ENCODE measurements around the gene FAM53B. TPM values are rescaled to one million over a fixed set of nuclear protein-coding genes. Genes with fewer than 3 reads are reported as not detected.

The FAM53B gene
- total RNA-seq, 2 donors from 2014 or later = 16.6 to 21.8 TPM

GRCh38 chr10:124705381-124705740, 38.8 kb downstream of the FAM53B start:
- H3K27ac Mint-ChIP-seq = peak overlapping the region; percentile 93 to 94
- DNase-seq (ENCODE audit: low spot score) = no peak
- no peaks in the 10 kb centered on the region for H3K27me3 Mint-ChIP-seq
- H3K36me3 Mint-ChIP-seq = peaks cover 4% of the 10 kb centered on the region
- H3K4me1 Mint-ChIP-seq (ENCODE audit: low read depth in 2 of 2) = peaks cover 86 to 90% of the 10 kb centered on the region in 2 donors
- peak overlapping the region; percentile 37 for H3K4me3 Mint-ChIP-seq
- no peaks in the 10 kb centered on the region for H3K9me3 Mint-ChIP-seq
- ATAC-seq = no peak

DNA sequence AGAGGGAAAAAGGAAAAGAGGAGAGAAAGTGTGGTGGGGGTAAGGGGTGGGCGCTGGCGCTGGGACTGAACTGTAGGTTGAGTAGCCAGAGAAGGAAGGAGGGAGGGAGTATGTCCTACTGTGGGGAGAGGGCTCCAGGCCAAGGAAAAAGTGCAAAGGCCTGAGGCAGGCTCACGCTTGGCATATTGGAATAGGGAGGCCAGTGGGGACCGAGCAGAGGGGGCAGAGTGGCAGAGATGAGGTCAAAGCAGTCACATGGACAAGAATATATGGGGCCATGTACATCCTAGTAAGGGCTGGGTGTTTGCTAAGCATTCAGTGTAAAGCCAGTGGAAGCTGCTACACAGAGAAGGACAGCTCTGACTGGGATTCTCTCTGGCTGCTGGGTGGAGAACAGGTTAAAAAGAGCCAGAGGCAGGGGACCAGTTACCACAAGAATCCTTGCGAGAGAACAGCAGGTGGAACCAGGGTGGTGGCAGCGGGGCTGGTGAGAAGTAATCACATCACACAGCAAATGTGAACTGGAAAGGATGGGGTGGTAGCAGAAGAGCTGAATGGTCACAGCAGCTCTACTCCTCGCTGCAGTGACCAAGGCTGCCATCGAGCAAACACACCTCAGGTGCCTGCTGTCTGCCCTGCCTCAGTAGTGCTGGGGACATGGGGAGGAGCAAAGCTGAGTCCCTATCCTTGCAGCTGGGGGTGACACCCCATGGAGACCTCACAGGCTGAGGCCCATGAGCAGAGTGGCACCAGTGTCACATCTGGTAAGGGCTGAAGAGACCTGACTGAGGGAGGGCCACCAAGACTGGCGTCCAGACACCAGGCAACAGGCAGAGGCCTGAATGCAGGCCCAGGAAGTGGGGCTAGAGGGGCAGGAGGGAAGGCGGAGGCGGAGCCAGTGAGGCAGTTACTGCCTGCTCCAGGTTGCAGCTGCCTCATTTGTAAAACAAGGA, 39.5 kb downstream of the FAM53B start:
- Mint-ChIP-seq H3K4me3 (peak overlapping the region; percentile 37), H3K27me3 (no peaks in the 10 kb centered on the region), H3K27ac (peak overlapping the region; percentile 93 to 94), H3K36me3 (peaks cover 4% of the 10 kb centered on the region), H3K9me3 (no peaks in the 10 kb centered on the region), H3K4me1 (ENCODE audit: low read depth in 2 of 2) (peaks cover 86 to 90% of the 10 kb centered on the region in 2 donors)
- ATAC-seq (peak; percentile 53 to 60), DNase-seq (ENCODE audit: low spot score) (no peak)

GRCh38 chr10:124703778-124704427, 40.3 kb downstream of the FAM53B start:
- Mint-ChIP-seq H3K4me3 (peak overlapping the region; percentile 11), H3K36me3 (peaks cover 4% of the 10 kb centered on the region), H3K27me3 (no peaks in the 10 kb centered on the region), H3K9me3 (no peaks in the 10 kb centered on the region), H3K4me1 (ENCODE audit: low read depth in 2 of 2) (peaks cover 88 to 90% of the 10 kb centered on the region in 2 donors), H3K27ac (peak overlapping the region; percentile 93 to 94)
- DNase-seq (ENCODE audit: low spot score) (no peak), ATAC-seq (no peak)

DNA sequence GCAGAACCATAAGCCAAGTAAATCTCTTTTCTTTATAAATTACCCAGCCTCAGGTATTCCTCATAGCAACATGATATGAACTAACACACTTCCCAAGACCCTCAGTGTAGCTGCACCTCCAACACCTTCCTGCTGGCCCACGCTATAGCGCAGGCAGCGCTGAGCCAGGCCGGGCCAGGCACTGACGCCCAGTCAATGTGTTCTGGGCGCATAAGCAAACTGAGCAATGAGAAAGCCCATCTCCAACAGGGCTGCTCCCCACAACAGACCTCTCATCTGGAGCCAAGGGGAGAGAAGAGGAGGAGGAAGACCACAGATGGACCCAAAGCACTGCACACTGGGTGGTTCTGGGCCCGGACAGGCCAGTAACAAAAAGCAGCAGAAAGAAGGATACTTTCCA, 40.8 kb downstream of the FAM53B start:
- Mint-ChIP-seq H3K27ac (peak overlapping the region; percentile 93 to 94), H3K27me3 (no peaks in the 10 kb centered on the region), H3K36me3 (peaks cover 4% of the 10 kb centered on the region), H3K4me1 (ENCODE audit: low read depth in 2 of 2) (peaks cover 91 to 93% of the 10 kb centered on the region in 2 donors), H3K9me3 (no peaks in the 10 kb centered on the region), H3K4me3 (peak overlapping the region; percentile 83)
- no peak for ATAC-seq
- DNase-seq (ENCODE audit: low spot score) = no peak

DNA sequence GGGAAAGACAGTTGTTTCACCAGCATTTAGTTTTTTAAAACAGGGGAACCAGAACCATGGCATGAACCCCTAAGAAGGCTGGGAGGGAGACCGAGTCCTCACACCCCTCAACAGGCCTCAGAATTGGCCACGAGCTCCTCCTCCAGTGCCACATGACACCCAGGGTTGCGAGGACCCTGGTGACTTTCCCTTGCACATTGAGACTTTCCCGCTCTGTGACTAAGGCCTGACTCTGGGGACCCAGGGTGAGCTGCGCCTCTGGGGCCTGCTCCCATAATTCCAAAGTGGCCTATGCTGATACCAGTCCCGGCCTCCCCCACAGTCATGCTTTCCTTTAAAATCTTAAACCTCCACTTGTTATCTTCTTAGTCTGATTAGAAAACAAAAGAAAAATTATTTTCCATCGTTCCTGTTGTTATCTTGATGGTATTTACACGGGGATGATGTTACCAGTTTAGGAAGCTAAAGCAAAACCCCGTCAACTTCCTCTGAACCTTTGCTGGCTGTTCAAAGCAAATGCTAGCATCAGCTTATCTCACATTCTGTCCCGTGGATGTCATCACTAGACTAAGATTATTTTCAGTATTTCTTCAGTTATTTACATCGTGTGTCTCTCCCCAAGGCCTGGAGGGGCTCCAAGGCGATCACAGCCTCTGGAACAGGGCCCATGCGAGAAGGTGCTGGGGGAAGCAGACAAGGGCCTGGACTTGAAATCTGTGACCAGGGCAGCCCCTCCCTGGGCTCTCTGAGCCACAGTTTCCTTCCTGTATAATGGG, 42.1 kb downstream of the FAM53B start:
- peak overlapping the region; percentile 83 for H3K4me3 Mint-ChIP-seq
- peak overlapping the region; percentile 93 to 94 for H3K27ac Mint-ChIP-seq
- H3K36me3 Mint-ChIP-seq = peaks cover 4% of the 10 kb centered on the region
- DNase-seq (ENCODE audit: low spot score) (no peak), ATAC-seq (peak; percentile 27 to 41)
- peaks cover 93% of the 10 kb centered on the region in 2 donors for H3K4me1 Mint-ChIP-seq (ENCODE audit: low read depth in 2 of 2)
- H3K9me3 Mint-ChIP-seq = no peaks in the 10 kb centered on the region
- no peaks in the 10 kb centered on the region for H3K27me3 Mint-ChIP-seq

DNA sequence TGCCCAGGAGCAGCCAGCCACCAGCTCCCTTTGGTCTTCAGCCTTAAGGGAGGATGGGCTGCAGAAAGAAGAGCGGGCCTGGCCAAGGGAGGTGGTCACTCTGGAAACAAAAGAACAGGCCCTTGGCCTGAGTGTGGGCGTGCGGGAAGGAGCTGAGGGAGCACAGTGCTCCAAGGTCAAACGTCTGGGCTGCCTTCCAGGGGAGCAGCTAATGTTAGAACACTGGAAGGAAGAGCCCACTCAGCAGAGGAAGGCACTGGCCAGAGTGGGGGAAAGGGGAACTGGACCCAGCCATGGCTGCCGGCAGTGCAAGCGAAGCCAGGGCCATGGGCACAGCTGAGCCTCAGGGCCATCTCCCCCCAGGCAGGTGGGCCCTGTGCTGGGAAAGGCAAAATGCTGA, 42.7 kb downstream of the FAM53B start:
- ATAC-seq = no peak
- Mint-ChIP-seq H3K4me3 (peak overlapping the region; percentile 61), H3K27me3 (no peaks in the 10 kb centered on the region), H3K9me3 (no peaks in the 10 kb centered on the region), H3K27ac (peak overlapping the region; percentile 93 to 94), H3K4me1 (ENCODE audit: low read depth in 2 of 2) (peaks cover 94% of the 10 kb centered on the region in 2 donors), H3K36me3 (peaks cover 4% of the 10 kb centered on the region)
- DNase-seq (ENCODE audit: low spot score) = no peak

DNA sequence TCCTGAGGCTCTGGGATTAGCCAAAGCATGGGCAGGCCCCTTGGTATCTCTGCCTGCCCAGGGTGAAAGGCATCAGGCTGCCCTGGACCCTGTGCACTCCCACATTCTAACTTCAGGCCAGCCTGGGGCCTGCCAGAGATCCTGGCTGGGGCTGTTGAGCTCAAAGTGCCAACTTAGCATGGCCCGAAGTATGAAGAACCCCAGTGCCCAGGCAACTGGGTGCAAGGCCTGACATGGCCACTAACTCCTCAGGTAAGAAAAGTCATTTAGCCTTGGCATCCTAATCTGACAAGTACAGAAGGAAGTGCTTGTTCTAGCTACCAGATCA, 43.2 kb downstream of the FAM53B start:
- no peaks in the 10 kb centered on the region for H3K9me3 Mint-ChIP-seq
- ATAC-seq = no peak

GRCh38 chr10:124700293-124701037, 43.7 kb downstream of the FAM53B start:
- peak overlapping the region; percentile 61 for H3K4me3 Mint-ChIP-seq
- H3K27ac Mint-ChIP-seq = peak overlapping the region; percentile 93 to 94
- H3K36me3 Mint-ChIP-seq = peaks cover 4% of the 10 kb centered on the region
- no peaks in the 10 kb centered on the region for H3K9me3 Mint-ChIP-seq
- peaks cover 96 to 97% of the 10 kb centered on the region in 2 donors for H3K4me1 Mint-ChIP-seq (ENCODE audit: low read depth in 2 of 2)
- H3K27me3 Mint-ChIP-seq = no peaks in the 10 kb centered on the region
- DNase-seq (ENCODE audit: low spot score) (no peak), ATAC-seq (no peak)

More for the DNA sequence above, 43.2 kb downstream of the FAM53B start:
- Mint-ChIP-seq H3K4me1 (ENCODE audit: low read depth in 2 of 2) (peaks cover 95% of the 10 kb centered on the region in 2 donors), H3K36me3 (peaks cover 4% of the 10 kb centered on the region), H3K27me3 (no peaks in the 10 kb centered on the region), H3K27ac (peak overlapping the region; percentile 93 to 94), H3K4me3 (peak overlapping the region; percentile 61)
- DNase-seq (ENCODE audit: low spot score) = no peak

DNA sequence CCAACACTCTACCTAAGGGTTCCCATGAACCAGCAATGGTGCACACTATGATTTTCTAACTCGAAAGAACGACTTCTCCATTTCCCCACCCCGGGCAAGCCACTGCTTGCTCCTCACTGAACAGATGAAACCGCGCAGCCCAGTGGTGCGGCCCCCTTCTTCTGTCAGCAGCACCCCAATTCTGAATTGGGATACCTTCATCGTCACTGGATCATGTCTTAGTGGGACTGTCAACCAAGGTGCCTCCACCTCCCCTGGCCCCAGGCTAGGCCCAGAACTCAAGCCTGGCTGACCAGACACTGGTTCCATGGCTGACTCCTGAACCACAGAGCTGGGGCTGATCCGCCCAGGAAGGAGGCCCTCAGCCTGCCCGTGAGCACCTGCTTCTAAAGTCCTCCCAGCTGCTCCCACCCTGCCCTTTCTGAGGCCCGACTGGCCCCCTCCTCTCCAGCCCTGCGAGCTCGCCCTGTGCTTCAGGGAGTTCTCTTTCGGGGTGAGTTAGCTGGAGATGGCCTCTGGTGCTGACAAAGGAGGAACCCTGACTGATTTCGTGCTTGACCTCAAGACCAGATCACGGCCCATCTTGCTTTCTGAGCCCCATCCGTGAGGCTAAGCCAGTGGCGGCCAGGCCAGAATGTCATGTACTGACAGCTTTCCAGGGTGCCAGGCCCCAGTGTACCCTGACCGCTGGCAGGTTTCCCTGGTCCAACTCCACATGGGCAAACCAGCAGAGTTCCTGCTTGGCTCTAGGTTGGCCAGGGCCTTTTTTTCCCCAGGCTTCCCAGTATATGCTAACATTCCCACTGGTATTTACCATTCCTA, 44.5 kb downstream of the FAM53B start:
- Mint-ChIP-seq H3K36me3 (peaks cover 9% of the 10 kb centered on the region), H3K27me3 (no peaks in the 10 kb centered on the region), H3K4me1 (ENCODE audit: low read depth in 2 of 2) (peaks cover 96% of the 10 kb centered on the region in 2 donors), H3K27ac (peak overlapping the region; percentile 93 to 94), H3K9me3 (no peaks in the 10 kb centered on the region), H3K4me3 (peak overlapping the region; percentile 70)
- ATAC-seq = no peak
- no peak for DNase-seq (ENCODE audit: low spot score)

GRCh38 chr10:124698545-124699469, 45.4 kb downstream of the FAM53B start:
- no peaks in the 10 kb centered on the region for H3K9me3 Mint-ChIP-seq
- H3K4me3 Mint-ChIP-seq = peak overlapping the region; percentile 70

DNA sequence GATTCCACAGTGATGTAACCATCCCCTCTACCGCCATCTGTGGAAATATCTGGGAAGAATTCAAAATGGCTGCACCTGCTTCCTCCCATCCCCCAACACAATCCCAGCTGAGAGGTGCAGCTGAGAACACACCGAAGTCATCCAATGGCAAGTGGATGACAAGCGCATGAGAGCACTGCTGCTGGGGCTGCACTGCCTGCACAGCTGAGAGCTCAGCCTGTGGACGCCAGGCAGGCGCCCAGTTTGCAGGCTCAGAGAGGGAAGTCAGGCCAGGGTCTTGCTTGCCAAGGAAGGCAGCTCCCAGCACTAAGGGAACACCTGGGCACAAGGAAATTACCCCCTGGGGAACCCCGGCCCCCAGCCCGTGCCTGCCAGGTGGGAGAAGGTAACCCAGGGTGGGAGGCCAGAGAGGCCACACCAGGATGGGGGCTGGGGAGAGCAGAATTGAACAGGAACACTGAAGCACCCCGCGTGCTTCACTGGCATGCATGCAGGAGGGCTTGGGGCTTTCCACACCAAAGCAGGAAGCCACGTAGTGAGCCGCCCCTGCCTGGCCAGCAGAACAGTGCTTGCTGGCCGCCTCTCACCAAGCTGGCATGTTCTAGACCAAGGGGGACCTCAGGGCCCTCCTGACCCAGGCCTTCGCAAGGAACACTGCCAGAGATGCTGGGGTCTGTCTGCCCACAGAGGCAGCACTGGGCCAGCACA, 46.2 kb downstream of the FAM53B start:
- peak overlapping the region; percentile 74 for H3K4me3 Mint-ChIP-seq
- peaks cover 9% of the 10 kb centered on the region for H3K36me3 Mint-ChIP-seq
- peak overlapping the region; percentile 93 to 94 for H3K27ac Mint-ChIP-seq
- DNase-seq (ENCODE audit: low spot score) (peak; percentile 80), ATAC-seq (peak; percentile 74 to 78)
- no peaks in the 10 kb centered on the region for H3K9me3 Mint-ChIP-seq
- H3K4me1 Mint-ChIP-seq (ENCODE audit: low read depth in 2 of 2) = peaks cover 84 to 91% of the 10 kb centered on the region in 2 donors
- H3K27me3 Mint-ChIP-seq = no peaks in the 10 kb centered on the region

More at GRCh38 chr10:124698545-124699469, 45.4 kb downstream of the FAM53B start:
- Mint-ChIP-seq H3K36me3 (peaks cover 9% of the 10 kb centered on the region), H3K27me3 (no peaks in the 10 kb centered on the region), H3K4me1 (ENCODE audit: low read depth in 2 of 2) (peaks cover 90 to 96% of the 10 kb centered on the region in 2 donors), H3K27ac (peak overlapping the region; percentile 93 to 94)
- ATAC-seq (no peak), DNase-seq (ENCODE audit: low spot score) (no peak)

Data from natural killer cell treated with Interleukin-12 subunit alpha and Interleukin-12 subunit beta and Interleukin-15 and Interleukin-18, amount 100 ng/mL, for 72 hours (primary cell).